ENCODE data around the gene OR2H1.

The OR2H1 gene

DNA sequence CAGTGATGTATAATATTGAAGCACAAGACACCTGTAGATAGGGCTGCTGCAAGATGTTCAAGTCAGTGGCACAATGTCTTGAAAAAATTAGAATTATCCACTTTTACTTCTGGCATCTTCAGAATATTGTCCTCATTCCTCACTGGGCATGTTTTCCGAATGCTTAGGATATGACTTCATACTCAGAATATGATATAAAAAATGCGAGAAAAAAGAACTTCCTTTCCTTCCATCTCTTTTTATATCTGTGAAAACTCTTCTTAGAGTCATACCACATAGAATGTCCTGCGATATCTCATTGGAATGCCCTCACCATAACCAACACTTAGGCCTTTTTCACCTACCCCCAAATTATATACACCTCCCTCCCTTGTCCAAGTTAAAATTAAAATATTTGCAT lies 26.2 kb downstream of the OR2H1 start:
- H3F3A ChIP-seq (ENCODE audit: control insufficient read depth, insufficient read depth) = no peaks in the 10 kb centered on the region

DNA sequence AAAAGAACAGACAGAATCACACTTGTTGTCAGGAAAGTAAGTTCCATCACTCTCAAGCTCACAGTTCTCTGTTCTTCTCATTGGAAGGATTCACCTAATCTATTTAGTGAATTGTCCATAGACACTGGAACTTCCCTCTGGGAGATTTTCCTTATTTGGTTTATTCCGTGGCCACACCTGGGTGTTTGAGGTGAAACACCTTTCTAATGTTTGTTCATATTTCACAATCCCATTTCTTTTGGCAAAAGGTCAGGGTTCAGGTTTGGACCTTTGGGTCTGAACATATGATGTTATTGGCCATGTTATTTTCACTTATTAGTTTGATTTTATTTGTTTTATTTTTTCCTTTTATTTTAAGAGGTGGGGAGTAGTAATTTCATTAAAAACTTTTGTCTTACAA lies 26.8 kb downstream of the OR2H1 start:
- TF ChIP-seq, protein P1, sequence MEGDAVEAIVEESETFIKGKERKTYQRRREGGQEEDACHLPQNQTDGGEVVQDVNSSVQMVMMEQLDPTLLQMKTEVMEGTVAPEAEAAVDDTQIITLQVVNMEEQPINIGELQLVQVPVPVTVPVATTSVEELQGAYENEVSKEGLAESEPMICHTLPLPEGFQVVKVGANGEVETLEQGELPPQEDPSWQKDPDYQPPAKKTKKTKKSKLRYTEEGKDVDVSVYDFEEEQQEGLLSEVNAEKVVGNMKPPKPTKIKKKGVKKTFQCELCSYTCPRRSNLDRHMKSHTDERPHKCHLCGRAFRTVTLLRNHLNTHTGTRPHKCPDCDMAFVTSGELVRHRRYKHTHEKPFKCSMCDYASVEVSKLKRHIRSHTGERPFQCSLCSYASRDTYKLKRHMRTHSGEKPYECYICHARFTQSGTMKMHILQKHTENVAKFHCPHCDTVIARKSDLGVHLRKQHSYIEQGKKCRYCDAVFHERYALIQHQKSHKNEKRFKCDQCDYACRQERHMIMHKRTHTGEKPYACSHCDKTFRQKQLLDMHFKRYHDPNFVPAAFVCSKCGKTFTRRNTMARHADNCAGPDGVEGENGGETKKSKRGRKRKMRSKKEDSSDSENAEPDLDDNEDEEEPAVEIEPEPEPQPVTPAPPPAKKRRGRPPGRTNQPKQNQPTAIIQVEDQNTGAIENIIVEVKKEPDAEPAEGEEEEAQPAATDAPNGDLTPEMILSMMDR (IDR thresholded peaks at IDR 0.05; ENCODE audit: low read depth, low read length, poor library complexity, severe bottlenecking) = no peak
- no peak for TF ChIP-seq EZH2phosphoT487 (IDR thresholded peaks at IDR 0.05; ENCODE audit: borderline replicate concordance, low read length)
- H3K4me2 ChIP-seq (ENCODE audit: low read length) = no peak overlapping the region
- no peak overlapping the region for H3K27ac ChIP-seq (ENCODE audit: low read depth, low read length)
- no peaks in the 10 kb centered on the region for H3K36me3 ChIP-seq (ENCODE audit: control insufficient read depth, low read length)
- H3K4me3 ChIP-seq (ENCODE audit: low read length) = no peak overlapping the region
- H3K4me1 ChIP-seq (ENCODE audit: control insufficient read depth, low read length) = no peaks in the 10 kb centered on the region
- no peaks in the 10 kb centered on the region for H3K79me2 ChIP-seq (ENCODE audit: control insufficient read depth, low read length)
- no peaks in the 10 kb centered on the region for H3K9me3 ChIP-seq (ENCODE audit: control insufficient read depth, insufficient read depth, low read length)
- H3F3A ChIP-seq (ENCODE audit: control insufficient read depth, insufficient read depth) = no peaks in the 10 kb centered on the region
- H4K20me1 ChIP-seq (ENCODE audit: control insufficient read depth, insufficient read depth, low read depth, low read length) = no peaks in the 10 kb centered on the region
- H3K27me3 ChIP-seq (ENCODE audit: control insufficient read depth, low read length) = no peaks in the 10 kb centered on the region
- no peaks in the 10 kb centered on the region for H3K9me2 ChIP-seq (replicated peaks; ENCODE audit: control insufficient read depth, low read length)

More for the DNA sequence above, 26.2 kb downstream of the OR2H1 start:
- Histone ChIP-seq H3K79me2 (ENCODE audit: control insufficient read depth, low read length) (no peaks in the 10 kb centered on the region), H3K4me2 (ENCODE audit: low read length) (no peak overlapping the region), H3K36me3 (ENCODE audit: control insufficient read depth, low read length) (no peaks in the 10 kb centered on the region), H3K27me3 (ENCODE audit: control insufficient read depth, low read length) (no peaks in the 10 kb centered on the region), H3K4me1 (ENCODE audit: control insufficient read depth, low read length) (no peaks in the 10 kb centered on the region), H3K4me3 (ENCODE audit: low read length) (no peak overlapping the region), H4K20me1 (ENCODE audit: control insufficient read depth, insufficient read depth, low read depth, low read length) (no peaks in the 10 kb centered on the region), H3K27ac (ENCODE audit: low read depth, low read length) (no peak overlapping the region), H3K9me3 (ENCODE audit: control insufficient read depth, insufficient read depth, low read length) (no peaks in the 10 kb centered on the region), H3K9me2 (replicated peaks; ENCODE audit: control insufficient read depth, low read length) (no peaks in the 10 kb centered on the region)
- TF ChIP-seq, protein P1 (IDR thresholded peaks at IDR 0.05; ENCODE audit: low read depth, low read length, poor library complexity, severe bottlenecking) = no peak
- no peak for TF ChIP-seq EZH2phosphoT487 (IDR thresholded peaks at IDR 0.05; ENCODE audit: borderline replicate concordance, low read length)

DNA sequence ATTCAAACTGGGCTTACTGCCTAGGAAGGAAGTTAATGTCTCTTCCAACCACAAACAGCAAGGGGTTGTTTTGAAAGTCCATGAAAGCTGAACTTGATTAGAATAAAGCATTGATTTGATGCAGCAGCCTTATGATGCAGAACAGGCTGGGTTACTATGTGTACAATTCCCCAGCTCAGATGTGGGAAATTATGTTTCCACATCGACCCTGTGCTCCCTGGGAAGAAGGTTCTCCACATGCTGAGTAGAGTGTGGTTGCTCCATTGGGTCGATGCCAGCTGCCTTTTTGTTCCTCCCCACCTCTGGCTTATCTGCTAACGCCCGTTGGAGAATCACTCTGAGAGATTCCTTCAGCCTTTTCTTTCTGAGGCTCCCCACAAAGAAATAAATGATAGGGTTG lies 29.6 kb downstream of the OR2H1 start:
- Histone ChIP-seq H4K20me1 (ENCODE audit: control insufficient read depth, insufficient read depth, low read depth, low read length) (no peaks in the 10 kb centered on the region), H3K4me1 (ENCODE audit: control insufficient read depth, low read length) (no peaks in the 10 kb centered on the region), H3K9me3 (ENCODE audit: control insufficient read depth, insufficient read depth, low read length) (no peaks in the 10 kb centered on the region), H3K36me3 (ENCODE audit: control insufficient read depth, low read length) (no peaks in the 10 kb centered on the region), H3K9me2 (replicated peaks; ENCODE audit: control insufficient read depth, low read length) (no peaks in the 10 kb centered on the region), H3K27ac (ENCODE audit: low read depth, low read length) (no peak overlapping the region), H3F3A (ENCODE audit: control insufficient read depth, insufficient read depth) (no peaks in the 10 kb centered on the region), H3K79me2 (ENCODE audit: control insufficient read depth, low read length) (no peaks in the 10 kb centered on the region), H3K27me3 (ENCODE audit: control insufficient read depth, low read length) (no peaks in the 10 kb centered on the region), H3K4me2 (ENCODE audit: low read length) (no peak overlapping the region), H3K4me3 (ENCODE audit: low read length) (no peak overlapping the region)
- TF ChIP-seq, protein P1 (IDR thresholded peaks at IDR 0.05; ENCODE audit: low read depth, low read length, poor library complexity, severe bottlenecking) = no peak
- no peak for TF ChIP-seq EZH2phosphoT487 (IDR thresholded peaks at IDR 0.05; ENCODE audit: borderline replicate concordance, low read length)

DNA sequence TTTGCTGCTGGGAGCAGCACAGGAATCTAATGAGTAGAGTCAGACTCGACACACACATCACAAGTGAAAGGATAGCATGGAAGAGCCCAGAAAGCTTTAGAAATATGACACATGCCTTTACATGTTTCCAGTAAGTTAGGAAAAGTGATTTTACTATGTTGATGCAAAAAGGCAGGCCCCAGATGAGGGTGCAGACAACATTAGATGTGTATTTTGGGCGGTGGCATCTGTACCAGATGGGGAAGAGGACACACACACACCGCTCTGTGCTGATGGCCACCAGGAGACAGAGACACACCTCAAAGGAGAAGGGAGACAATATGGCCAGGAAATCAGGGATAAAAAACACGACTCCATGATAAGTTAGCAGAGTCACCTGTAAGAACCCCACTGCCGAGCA lies 30.2 kb downstream of the OR2H1 start:
- no peaks in the 10 kb centered on the region for H3K79me2 ChIP-seq (ENCODE audit: control insufficient read depth, low read length)
- TF ChIP-seq, protein P1 (IDR thresholded peaks at IDR 0.05; ENCODE audit: low read depth, low read length, poor library complexity, severe bottlenecking) = no peak
- TF ChIP-seq EZH2phosphoT487 (IDR thresholded peaks at IDR 0.05; ENCODE audit: borderline replicate concordance, low read length) = no peak
- no peak overlapping the region for H3K4me3 ChIP-seq (ENCODE audit: low read length)
- no peaks in the 10 kb centered on the region for H3K9me2 ChIP-seq (replicated peaks; ENCODE audit: control insufficient read depth, low read length)
- no peaks in the 10 kb centered on the region for H3K27me3 ChIP-seq (ENCODE audit: control insufficient read depth, low read length)
- no peak overlapping the region for H3K4me2 ChIP-seq (ENCODE audit: low read length)
- no peaks in the 10 kb centered on the region for H3K36me3 ChIP-seq (ENCODE audit: control insufficient read depth, low read length)
- no peaks in the 10 kb centered on the region for H3K4me1 ChIP-seq (ENCODE audit: control insufficient read depth, low read length)
- no peaks in the 10 kb centered on the region for H4K20me1 ChIP-seq (ENCODE audit: control insufficient read depth, insufficient read depth, low read depth, low read length)
- H3K9me3 ChIP-seq (ENCODE audit: control insufficient read depth, insufficient read depth, low read length) = no peaks in the 10 kb centered on the region
- no peak overlapping the region for H3K27ac ChIP-seq (ENCODE audit: low read depth, low read length)
- H3F3A ChIP-seq (ENCODE audit: control insufficient read depth, insufficient read depth) = no peaks in the 10 kb centered on the region
